DMS53 (cell line): ENCODE results near the gene FZR1.
"Not testable (repeated sequence)": the region's sequence is repeated elsewhere in the genome, so short reads cannot be mapped to it uniquely, and the experiment has no call there.

Experiments
- DNase-seq: peaks from one replicate; lab custom pipeline; 2025; lab: John Stamatoyannopoulos, UW

Gene FZR1

DNA sequence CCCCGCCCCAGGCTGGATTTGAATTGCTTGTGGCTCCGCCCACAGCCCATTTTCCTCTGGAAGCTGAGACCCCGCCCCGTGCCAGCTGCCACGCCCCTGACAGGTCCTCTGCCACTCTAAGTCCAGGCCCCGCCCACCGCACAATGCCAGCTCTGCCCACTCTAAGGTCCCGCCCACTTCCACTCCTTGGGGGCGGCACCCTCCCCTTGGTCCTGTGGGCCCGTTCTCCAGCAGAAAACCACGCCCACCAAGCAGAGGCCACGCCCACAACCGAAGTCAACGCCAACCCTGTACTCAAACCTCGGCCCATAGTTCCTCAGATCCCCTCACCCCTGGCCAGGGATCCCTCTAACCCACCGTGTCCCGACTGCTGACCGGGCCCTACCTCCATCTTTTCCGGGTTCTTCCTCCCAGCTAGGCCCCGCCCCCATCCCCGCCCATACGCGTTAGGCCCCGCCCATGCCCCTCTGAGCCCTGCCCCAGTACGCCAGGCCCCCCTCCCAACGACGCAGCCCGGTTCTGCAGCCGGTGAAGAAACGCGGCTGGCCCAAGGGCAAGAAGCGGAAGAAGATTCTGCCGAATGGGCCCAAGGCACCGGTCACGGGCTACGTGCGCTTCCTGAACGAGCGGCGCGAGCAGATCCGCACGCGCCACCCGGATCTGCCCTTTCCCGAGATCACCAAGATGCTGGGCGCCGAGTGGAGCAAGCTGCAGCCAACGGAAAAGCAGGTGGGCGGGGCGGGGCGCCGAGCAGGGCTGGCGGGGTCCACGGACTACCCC is 67.9 kb downstream of the FZR1 start:
- peak; percentile 92 for DNase-seq

DNA sequence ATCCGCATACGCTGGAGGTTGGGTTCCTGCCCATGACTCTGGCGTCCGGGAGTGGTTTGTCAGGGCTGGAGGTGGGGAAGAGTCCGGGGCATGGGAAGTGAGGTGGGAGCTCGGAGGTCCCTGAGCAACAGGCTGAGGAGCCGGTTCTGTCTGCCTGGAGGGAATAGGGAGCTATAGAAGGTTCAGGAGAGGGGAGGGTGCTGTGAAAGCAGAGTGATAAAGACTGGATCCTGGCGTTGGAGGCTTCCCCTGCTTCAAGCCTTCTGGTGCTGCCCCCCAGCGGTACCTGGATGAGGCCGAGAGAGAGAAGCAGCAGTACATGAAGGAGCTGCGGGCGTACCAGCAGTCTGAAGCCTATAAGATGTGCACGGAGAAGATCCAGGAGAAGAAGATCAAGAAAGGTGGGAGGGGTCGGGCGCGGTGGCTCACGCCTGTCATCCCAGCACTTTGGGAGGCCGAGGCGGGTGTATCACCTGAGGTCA is 69.2 kb downstream of the FZR1 start:
- DNase-seq = peak; percentile 64

DNA sequence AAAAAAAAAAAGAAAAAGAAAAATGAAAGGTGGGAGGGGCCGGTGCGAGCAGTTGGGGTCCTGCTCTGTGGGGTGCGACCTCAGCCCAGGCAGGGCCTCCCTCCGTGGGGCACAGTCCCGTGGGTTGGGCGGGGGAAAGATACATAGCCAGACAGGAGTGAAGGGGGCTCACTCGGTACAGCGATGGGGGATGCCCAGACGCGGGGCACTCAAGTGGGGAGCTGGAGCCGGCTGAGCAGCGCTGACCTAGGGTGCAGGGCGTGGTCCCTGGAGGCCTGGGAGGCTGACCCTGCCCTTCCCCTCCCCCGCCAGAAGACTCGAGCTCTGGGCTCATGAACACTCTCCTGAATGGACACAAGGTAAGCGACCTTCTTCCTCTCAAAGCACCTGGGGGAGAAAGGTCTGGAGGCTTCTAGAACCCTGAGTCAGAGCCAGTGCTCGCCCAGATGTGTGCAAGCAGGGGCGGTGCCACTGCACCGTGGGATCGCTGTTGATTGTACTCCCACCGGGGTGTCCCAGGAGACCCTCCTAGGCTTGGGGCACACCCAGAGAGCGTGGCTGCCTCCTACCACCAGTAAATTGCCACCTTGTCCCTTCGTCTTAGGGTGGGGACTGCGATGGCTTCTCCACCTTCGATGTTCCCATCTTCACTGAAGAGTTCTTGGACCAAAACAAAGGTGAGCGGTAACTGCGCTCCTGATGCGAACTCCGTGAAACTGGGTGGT is 70.0 kb downstream of the FZR1 start:
- no peak for DNase-seq

DNA sequence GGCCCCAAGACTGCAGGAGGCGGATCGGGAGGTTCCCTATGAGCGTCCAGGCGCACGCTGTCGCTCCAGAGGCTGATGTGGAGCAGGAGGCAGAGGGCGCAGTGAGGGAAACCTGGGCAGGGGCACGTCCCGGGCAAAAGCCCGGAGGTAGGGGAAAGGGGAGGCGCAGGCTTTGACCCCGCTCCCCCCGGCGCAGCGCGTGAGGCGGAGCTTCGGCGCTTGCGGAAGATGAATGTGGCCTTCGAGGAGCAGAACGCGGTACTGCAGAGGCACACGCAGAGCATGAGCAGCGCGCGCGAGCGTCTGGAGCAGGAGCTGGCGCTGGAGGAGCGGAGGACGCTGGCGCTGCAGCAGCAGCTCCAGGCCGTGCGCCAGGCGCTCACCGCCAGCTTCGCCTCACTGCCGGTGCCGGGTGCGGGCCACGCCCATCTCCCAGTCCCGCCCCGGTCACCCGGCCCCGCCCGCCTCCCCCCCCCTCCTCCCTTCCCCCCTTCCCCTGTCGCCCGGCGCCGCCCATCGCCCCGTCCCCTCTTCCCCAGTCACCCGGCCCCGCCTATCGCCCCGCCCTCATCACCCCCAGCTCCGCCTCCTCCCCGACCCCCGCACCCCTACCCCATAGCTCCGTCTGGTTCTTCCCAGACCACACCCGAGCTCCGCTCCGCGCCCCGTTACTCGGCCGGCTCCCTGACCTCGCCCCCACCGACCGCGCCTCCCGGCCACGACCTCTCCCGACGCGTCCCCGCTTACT is 70.8 kb downstream of the FZR1 start:
- no peak for DNase-seq

DNA sequence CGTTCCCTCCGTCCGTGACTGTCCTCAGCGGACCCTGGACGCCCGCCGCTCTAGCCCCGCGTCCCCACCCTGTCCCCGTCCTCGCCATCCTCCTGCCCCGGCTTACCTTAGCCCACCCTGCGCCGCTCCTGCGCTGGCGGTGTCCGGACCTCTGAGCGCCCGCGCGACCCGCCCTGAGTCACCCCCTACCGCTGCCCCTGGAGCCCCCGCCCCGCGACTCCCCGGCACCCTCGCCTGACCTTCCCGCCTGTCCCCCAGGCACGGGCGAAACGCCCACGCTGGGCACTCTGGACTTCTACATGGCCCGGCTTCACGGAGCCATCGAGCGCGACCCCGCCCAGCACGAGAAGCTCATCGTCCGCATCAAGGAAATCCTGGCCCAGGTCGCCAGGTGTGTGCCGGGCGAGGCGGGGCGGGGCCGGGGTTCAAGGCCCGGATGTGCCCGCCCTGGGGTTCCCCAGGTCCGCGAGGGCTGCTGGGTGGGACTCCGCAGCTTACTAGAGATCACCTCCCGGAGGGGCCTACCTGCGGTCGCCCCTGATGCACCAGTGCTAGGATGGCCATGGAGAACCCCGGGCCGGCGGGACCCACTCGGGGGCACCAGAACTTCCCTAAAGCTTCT is 71.7 kb downstream of the FZR1 start:
- DNase-seq = no peak

DNA sequence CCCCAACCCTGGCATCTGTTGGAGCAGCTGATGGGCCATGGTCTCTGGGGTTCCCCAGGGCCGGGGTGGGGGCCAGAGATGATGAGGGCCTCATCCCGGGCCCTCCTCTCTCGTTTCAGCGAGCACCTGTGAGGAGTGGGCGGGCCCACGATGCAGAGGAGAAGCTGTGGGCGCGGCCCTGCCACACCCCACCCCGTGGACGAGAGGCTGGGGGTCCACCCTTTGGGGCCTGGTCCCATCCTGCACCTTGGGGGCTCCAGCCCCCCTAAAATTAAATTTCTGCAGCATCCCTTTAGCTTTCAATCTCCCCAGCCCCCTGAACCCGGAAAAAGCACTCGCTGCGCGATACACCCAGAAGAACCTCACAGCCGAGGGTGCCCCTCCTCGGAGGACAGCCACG is 72.3 kb downstream of the FZR1 start:
- DNase-seq = no peak

DNA sequence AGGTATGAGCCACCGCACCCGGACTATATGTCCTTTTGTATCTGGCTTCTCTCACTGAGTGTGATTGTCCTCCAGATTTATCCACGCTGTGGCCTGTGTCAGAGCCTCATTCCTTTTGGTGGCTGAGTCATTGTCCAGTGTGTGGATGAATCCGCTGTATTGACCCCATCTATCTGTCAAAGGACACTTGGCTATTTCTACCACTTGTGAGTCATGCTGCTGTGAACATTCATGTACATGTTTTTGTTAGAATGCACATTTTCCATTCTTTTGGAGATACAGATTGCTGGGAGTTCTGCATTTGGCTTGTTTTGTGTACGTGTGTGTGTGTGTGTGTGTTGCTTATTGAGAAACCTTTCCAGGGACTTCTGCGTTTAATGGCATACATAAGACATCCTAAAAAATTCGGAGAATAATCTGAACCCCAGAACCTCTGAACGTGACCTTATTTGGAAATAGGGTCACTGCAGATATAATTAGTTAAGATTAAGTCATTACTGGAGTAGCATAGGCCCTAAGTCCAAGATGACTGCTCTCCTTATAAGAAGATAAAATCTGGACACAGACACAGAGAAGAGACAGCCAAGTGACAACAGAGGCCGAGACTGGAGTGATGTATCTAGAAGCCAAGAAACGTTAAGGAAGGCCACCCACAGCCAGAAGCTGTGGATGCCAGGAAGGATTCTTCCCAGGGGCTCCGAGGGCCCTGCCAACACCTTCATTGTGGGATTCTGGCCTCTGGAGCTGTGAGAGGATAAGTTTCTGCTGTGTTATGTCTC is 74.2 kb downstream of the FZR1 start:
- peak; percentile 22 for DNase-seq

DNA sequence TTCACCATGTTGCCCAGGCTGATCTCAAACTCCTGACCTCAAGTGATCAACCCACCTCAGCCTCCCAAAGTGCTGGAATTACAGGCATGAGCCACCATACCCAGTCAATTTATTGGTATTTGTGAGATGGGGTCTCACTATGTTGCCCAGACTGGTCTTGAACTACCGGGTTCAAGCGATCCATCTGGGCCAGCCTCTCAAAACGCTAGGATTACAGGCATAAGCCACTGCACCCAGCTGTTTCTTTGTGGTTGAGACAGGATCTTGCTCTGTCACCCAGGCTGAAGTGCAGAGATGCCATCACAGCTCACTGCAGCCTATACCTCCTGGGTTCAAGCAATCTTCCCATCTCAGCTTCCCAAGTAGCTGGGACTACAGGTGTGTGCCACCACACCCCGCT is 75.7 kb downstream of the FZR1 start:
- DNase-seq = not testable (repeated sequence)

DNA sequence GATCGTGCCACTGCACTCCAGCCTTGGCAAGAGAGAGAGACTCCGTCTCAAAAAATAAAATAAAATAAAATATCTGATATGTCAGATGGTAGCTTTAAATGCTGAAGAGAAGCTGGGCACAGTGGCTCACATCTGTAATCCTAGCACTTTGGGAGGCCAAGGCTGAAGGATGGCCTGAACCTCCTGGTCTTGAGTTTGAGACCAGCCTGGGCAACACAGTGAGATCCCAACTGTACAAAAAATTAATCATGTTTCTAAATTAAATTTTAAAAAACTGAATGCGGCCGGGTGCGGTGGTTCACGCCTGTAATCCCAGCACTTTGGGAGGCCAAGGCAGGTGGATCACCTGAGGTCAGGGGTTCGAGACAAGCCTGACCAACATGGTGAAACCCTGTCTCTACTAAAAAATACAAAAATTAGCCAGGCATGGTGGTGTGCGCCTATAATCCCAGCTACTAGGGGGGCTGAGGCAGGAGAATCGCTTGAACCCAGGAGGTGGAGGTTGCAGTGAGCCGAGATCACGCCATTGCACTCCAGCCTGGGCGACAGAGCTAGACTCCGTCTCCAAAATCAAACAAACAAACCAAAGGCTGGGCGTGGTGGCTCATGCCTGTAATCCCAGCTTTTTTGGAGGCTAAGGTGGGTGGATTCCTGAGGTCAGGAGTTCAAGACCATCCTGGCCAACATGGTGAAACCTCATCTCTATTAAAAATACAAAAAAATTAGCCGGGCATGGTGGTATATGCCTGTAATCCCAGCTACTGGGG is 78.1 kb downstream of the FZR1 start:
- DNase-seq = not testable (repeated sequence)

DNA sequence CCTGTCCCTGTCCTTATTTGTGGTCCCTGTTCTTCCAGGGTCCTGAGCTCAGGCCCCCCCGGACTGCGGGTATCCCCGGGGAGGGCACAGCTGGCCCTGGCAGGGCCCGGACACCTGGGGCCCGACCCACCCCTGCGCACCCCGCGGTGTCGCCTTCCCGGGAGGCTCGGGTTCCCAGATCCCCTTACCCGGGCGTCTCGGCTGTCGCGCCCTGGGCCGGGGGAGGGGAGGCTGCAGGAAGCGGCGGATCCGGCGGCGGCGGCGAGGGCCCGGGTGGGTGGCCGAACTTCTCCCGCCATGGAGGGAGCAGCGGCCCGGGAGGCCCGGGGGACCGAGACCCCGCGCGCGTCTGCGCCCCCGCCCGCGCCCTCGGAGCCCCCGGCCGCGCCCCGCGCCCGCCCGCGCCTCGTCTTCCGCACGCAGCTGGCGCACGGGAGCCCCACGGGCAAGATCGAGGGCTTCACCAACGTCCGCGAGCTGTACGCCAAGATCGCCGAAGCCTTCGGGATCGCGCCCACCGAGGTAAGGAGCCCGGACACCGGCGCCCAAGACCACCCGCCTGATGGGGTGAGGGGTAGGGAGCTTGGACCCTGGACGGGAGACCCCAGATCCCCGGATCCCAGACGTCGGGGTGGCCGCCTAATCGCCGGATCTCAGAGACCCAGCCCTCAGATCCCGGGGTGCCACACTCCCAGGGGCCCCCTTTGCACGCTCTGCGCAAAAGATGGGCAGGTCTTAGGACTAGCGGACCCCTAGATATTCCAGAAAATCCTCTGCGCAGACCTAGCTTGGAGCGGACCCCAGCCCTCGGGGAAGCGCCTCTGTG is 79.4 kb downstream of the FZR1 start, which contains the start of gene GIPC3:
TSS of gene GIPC3 (plus strand) at position 178 of the 826 bp plus-strand sequence. CDS start at position 298, 120 bp downstream.
- no peak for DNase-seq

DNA sequence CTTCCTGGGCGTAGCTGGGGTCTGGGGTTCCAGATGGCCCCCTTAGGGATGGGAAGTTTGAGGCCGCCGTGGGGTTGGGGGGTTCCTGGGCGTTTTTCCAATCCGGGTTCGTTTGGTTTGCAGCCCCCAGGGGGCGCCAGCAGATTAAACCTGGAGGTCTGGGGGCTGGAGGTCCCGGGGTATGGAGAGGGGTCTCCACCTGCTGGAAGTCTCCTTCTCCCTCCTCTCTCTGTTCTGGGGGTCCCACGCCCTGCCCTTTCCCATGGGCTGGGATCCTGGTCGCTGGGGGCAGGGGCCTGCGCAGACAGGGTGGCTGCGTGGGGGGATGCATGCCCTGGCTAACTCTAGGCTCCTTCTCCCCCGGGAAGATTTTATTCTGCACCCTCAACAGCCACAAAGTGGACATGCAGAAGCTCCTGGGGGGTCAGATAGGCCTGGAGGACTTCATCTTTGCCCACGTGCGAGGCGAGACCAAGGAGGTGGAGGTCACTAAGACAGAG is 80.1 kb downstream of the FZR1 start:
- DNase-seq = peak; percentile 28

DNA sequence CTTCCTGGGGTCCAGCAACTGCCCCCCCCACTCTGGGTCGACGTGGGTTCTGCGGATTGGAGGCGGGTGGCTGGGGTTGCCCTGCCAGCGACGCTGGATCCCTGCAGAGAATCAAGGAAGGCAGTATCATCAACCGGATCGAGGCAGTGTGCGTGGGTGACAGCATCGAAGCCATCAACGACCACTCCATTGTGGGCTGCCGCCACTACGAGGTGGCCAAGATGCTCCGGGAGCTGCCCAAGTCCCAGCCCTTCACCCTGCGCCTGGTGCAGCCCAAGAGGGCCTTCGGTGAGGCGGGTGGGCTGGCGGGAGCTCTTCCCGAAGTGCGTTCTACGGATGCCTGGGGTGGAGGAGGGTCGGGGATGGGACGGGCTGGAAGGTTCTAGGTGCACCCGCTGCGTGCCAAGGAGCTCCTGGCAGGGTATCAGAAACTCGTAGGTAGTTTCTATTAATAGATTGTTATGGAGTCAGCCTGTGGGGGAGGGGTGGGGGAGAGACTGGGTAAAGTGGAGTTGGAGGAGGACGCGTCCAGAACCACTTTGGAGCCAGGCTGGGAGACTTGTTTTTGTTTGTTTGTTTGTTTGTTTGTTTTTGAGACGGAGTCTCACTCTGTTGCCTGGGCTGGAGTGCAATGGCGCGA is 80.7 kb downstream of the FZR1 start:
- peak; percentile 47 for DNase-seq
